Keratinocyte (primary cell): ENCODE results near the gene HOXD13. TPM values are rescaled to one million over a fixed set of nuclear protein-coding genes. Genes with fewer than 3 reads are reported as not detected.

Source experiments
- DNase-seq: peaks from one replicate; pipeline ENCODE4 v3.0.0-alpha.2; 2011; ENCODE audit warnings: low read depth, missing footprints, low spot score
- FAIRE-seq: peaks from 2 replicates; lab custom pipeline; 2011; peaks lifted over from hg19 to GRCh38; lab: Jason Lieb, UNC
- H2AFZ ChIP-seq: 2 replicates; pipeline ENCODE4 v1.6.0; 2012; ENCODE audit warnings: low read length, control low read depth, inconsistent platforms; ENCODE audit not compliant: control insufficient read depth
- H3K27ac ChIP-seq: 2 replicates; pipeline ENCODE4 v1.5.1; 2011; ENCODE audit warnings: low read length; ENCODE audit not compliant: control insufficient read depth, insufficient read depth
- H3K27me3 ChIP-seq: 3 replicates; pipeline ENCODE4 v1.6.0; 2011; ENCODE audit warnings: low read length; ENCODE audit not compliant: control insufficient read depth, insufficient read depth; ENCODE audit errors: extremely low read depth
- H3K36me3 ChIP-seq, 2 experiments: 2 replicates in 1 of 2; 3 replicates in 1 of 2; pipeline ENCODE4 v1.5.1; 2011; ENCODE audit warnings: low read length in 2 of 2, mild to moderate bottlenecking in 1 of 2; ENCODE audit not compliant: control insufficient read depth in 2 of 2, insufficient read depth in 2 of 2; ENCODE audit errors: extremely low read depth in 1 of 2
- H3K4me1 ChIP-seq: 3 replicates; pipeline ENCODE4 v1.5.1; 2011; ENCODE audit warnings: low read length; ENCODE audit not compliant: control insufficient read depth, insufficient read depth; ENCODE audit errors: extremely low read depth
- H3K4me2 ChIP-seq: 3 replicates; pipeline ENCODE4 v1.6.0; 2011; ENCODE audit warnings: low read depth, low read length; ENCODE audit not compliant: control insufficient read depth, insufficient read depth; ENCODE audit errors: extremely low read depth
- H3K4me3 ChIP-seq, 3 experiments: fragments of 200-600 bp in 1 of 3; sonication (generic) in 1 of 3; 2 replicates in 2 of 3; 3 replicates in 1 of 3; pipeline ENCODE4 v1.5.1; 2011 to 2016; ENCODE audit warnings: low read length in 3 of 3, mild to moderate bottlenecking in 3 of 3, control low read depth in 2 of 3, inconsistent platforms in 1 of 3, low read depth in 1 of 3, mixed read lengths in 1 of 3, mixed run types in 1 of 3, moderate library complexity in 1 of 3; ENCODE audit not compliant: control insufficient read depth in 2 of 3, insufficient read depth in 2 of 3; ENCODE audit errors: extremely low read depth in 1 of 3
- H3K79me2 ChIP-seq: 2 replicates; pipeline ENCODE4 v1.6.0; 2012; ENCODE audit warnings: low read length; ENCODE audit not compliant: control insufficient read depth, insufficient read depth
- H3K9ac ChIP-seq: 3 replicates; pipeline ENCODE4 v1.6.0; 2011; ENCODE audit warnings: low read length; ENCODE audit not compliant: control insufficient read depth, insufficient read depth; ENCODE audit errors: extremely low read depth
- H3K9me1 ChIP-seq: 3 replicates; pipeline ENCODE4 v1.6.0; 2011; ENCODE audit warnings: low read length; ENCODE audit not compliant: control insufficient read depth, insufficient read depth; ENCODE audit errors: extremely low read depth
- H3K9me3 ChIP-seq: 2 replicates; pipeline ENCODE4 v1.5.1; 2012; ENCODE audit warnings: low read depth, low read length; ENCODE audit not compliant: control insufficient read depth
- H4K20me1 ChIP-seq: 3 replicates; pipeline ENCODE4 v1.6.0; 2011; ENCODE audit warnings: low read length; ENCODE audit not compliant: control insufficient read depth, insufficient read depth; ENCODE audit errors: extremely low read depth
- EZH2 ChIP-seq: IDR thresholded peaks from one replicate; pipeline ENCODE4 v1.6.1; 2012; ENCODE audit warnings: inconsistent platforms, mild to moderate bottlenecking, low read length, moderate library complexity
- dilution Hi-C: fragments of 300-500 bp; cut with MboI; formaldehyde crosslinking; loops from one replicate; pipeline ENCODE4 v1.7.0; 2020; ENCODE audit warnings: low sequenced_read_pairs; ENCODE audit not compliant: extremely low pct_ligation_motif_present
- polyA plus RNA-seq, 5 experiments: library from polyadenylated mRNA; depleted of rRNA in 3 of 5; stranded (reverse) in 3 of 5; stranded (forward) in 1 of 5; unstranded in 1 of 5; fragments of >200 nt; gene quantifications; 1 replicate in 1 of 5; 2 replicates in 3 of 5; 3 replicates in 1 of 5; pipeline versions ENCODE4 v1.2.1 to v1.2.3, GENCODE V29; 2011 to 2012; ENCODE audit warnings: missing spikeins in 2 of 5, low read depth in 1 of 5, low replicate concordance in 1 of 5
- TF ChIP-seq, protein P1 (sequence below), 3 experiments: IDR thresholded peaks in 1 of 3; conservative IDR thresholded peaks in 1 of 3; optimal IDR thresholded peaks in 1 of 3; 2 replicates in 2 of 3; 3 replicates in 1 of 3; pipeline versions ENCODE3 to v1.5.1; 2011; ENCODE audit warnings: low read length in 3 of 3, mild to moderate bottlenecking in 3 of 3, moderate library complexity in 2 of 3, control low read depth in 1 of 3, inconsistent platforms in 1 of 3; ENCODE audit not compliant: insufficient read depth in 2 of 3; ENCODE audit errors: extremely low read depth in 1 of 3

The HOXD13 gene
- polyA plus RNA-seq, 1 donor (not counting 4 experiments of a cell fraction or from before 2014, with no cell fraction given), result not detected

DNA sequence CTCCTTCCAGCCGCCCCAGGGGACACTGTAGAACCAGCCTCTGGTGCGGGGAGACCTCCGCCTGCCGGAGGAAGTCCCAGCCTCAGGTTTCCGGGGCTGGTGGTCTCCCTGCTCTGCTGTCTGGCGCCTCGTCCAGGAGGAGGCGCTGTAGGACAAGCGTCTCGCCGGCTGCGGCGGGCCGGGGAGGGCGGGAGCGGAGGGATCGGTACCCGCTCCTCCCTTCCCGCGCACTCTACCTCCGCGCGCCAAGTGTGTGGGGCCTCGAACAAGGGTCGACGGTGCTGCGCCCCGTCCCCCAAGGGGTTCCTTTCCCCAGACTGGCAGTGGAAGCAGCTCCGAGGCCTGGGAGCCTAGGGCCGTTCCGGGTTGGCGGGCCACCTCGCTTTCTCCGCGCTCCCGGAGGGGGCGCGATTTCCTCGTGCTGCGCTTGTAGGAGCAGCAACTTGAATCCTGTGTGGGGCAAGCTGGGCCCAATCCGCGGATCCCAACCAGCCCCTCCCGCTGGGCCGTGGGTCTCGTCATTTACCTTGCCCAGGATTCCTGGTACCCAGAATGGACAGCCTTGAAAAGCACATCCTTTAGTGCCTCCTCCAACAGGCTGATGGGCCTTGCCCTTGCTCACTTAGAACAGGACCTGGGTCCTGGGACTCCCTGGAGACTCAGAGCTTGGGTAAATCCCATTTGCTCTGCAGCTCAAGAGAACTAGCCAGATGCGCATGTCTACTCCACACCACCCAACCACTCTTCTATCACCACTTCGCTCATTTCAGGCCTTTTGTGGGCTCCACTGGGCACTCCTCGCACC is 48.2 kb downstream of the HOXD13 start:
- H3K9me3 ChIP-seq, result peaks cover 8% of the 10 kb centered on the region
- H3K4me2 ChIP-seq, result peak overlapping the region; percentile 48
- H3K79me2 ChIP-seq, result no peaks in the 10 kb centered on the region
- H3K9ac ChIP-seq, result no peak overlapping the region
- H3K4me1 ChIP-seq, result no peaks in the 10 kb centered on the region
- no peaks in the 10 kb centered on the region for H4K20me1 ChIP-seq
- TF ChIP-seq, protein P1, sequence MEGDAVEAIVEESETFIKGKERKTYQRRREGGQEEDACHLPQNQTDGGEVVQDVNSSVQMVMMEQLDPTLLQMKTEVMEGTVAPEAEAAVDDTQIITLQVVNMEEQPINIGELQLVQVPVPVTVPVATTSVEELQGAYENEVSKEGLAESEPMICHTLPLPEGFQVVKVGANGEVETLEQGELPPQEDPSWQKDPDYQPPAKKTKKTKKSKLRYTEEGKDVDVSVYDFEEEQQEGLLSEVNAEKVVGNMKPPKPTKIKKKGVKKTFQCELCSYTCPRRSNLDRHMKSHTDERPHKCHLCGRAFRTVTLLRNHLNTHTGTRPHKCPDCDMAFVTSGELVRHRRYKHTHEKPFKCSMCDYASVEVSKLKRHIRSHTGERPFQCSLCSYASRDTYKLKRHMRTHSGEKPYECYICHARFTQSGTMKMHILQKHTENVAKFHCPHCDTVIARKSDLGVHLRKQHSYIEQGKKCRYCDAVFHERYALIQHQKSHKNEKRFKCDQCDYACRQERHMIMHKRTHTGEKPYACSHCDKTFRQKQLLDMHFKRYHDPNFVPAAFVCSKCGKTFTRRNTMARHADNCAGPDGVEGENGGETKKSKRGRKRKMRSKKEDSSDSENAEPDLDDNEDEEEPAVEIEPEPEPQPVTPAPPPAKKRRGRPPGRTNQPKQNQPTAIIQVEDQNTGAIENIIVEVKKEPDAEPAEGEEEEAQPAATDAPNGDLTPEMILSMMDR (optimal IDR thresholded peaks at IDR 0.05 in 1 of 3, IDR thresholded peaks at IDR 0.05 in 1 of 3, conservative IDR thresholded peaks at IDR 0.05 in 1 of 3; ENCODE audit: extremely low read depth in 1 of 3, insufficient read depth in 2 of 3, low read length in 3 of 3), result peak; percentile 47 to 92 (median 87)
- no peak for TF ChIP-seq EZH2
- DNase-seq, result no peak
- H3K27me3 ChIP-seq, result peaks cover 74% of the 10 kb centered on the region
- H3K27ac ChIP-seq, result no peak overlapping the region
- H3K36me3 ChIP-seq, result no peaks in the 10 kb centered on the region
- no peaks in the 10 kb centered on the region for H3K9me1 ChIP-seq
- dilution Hi-C loops, result no loop called here
- H3K4me3 ChIP-seq, result peak overlapping the region; percentile 44 to 51 (median 49)
- no peak for FAIRE-seq
- peak overlapping the region; percentile 60 for H2AFZ ChIP-seq

DNA sequence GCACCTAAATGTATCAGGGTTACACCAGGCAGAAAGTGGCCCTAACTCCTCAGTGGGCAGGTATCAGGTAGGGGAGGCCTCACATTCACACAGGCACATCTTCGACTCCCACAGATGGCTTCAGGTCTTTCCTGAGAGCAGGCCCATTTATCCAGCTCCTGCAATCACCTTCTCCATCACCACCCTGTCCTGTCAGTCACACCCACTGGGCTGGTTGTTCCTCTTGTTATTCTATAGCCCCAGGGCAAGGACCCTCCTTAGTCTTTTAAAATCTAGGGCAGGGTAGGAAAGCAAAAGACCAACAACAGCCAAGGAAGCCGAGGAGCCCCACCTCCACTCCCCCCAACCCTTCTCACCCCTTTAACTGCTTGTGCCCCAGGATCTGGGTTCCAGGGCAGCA is 49.8 kb downstream of the HOXD13 start:
- H4K20me1 ChIP-seq, result no peaks in the 10 kb centered on the region
- no peaks in the 10 kb centered on the region for H3K4me1 ChIP-seq
- no peaks in the 10 kb centered on the region for H3K79me2 ChIP-seq
- H3K36me3 ChIP-seq, result no peaks in the 10 kb centered on the region
- no peak overlapping the region for H2AFZ ChIP-seq
- no peak overlapping the region for H3K4me3 ChIP-seq
- no peak overlapping the region for H3K4me2 ChIP-seq
- no peak overlapping the region for H3K9ac ChIP-seq
- FAIRE-seq (no peak), DNase-seq (no peak)
- TF ChIP-seq, protein P1 (optimal IDR thresholded peaks at IDR 0.05 in 1 of 3, IDR thresholded peaks at IDR 0.05 in 1 of 3, conservative IDR thresholded peaks at IDR 0.05 in 1 of 3; ENCODE audit: extremely low read depth in 1 of 3, insufficient read depth in 2 of 3, low read length in 3 of 3), result no peak
- no peak for TF ChIP-seq EZH2
- peaks cover 74% of the 10 kb centered on the region for H3K27me3 ChIP-seq
- peaks cover 8% of the 10 kb centered on the region for H3K9me3 ChIP-seq
- H3K9me1 ChIP-seq, result no peaks in the 10 kb centered on the region
- dilution Hi-C loops, result no loop called here
- no peak overlapping the region for H3K27ac ChIP-seq

Other genes with a start within 250 kb of the HOXD13 start
- 15.8 to 32.1 TPM (median 24.3 TPM) in 3 replicates for gene LNPK, start 90.5 kb upstream of the HOXD13 start, polyA plus RNA-seq
- not detected in 3 replicates for gene EVX2, start 8.8 kb upstream of the HOXD13 start, polyA plus RNA-seq
- gene HOXD12, start 7.1 kb downstream of the HOXD13 start, polyA plus RNA-seq, result not detected in 3 replicates
- gene HOXD11, start 14.6 kb downstream of the HOXD13 start, polyA plus RNA-seq, result 0.08 TPM in 1 of 3 replicates, not detected in the others
- gene HOXD10, start 24.1 kb downstream of the HOXD13 start, polyA plus RNA-seq, result not detected in 3 replicates
- not detected in 3 replicates for gene HOXD9, start 30.0 kb downstream of the HOXD13 start, polyA plus RNA-seq
- gene HOXD8, start 37.0 kb downstream of the HOXD13 start, polyA plus RNA-seq, result 0.05 TPM in 1 of 3 replicates, not detected in the others
- gene HOXD4, start 58.8 kb downstream of the HOXD13 start, polyA plus RNA-seq, result not detected in 3 replicates
- not detected in 3 replicates for gene HOXD3, start 64.6 kb downstream of the HOXD13 start, polyA plus RNA-seq
- not detected in 3 replicates for gene HOXD1, start 95.9 kb downstream of the HOXD13 start, polyA plus RNA-seq
- gene MTX2, start 176.7 kb downstream of the HOXD13 start, polyA plus RNA-seq, result 36.8 to 60.3 TPM (median 41.3 TPM) in 3 replicates